GM18505 (cell line): ENCODE data around the gene RUNDC1.
A peak's percentile ranks its signal among the peaks of the same experiment; 100 is the strongest.

Experiments
- ATAC-seq: cut with Tn5 transposase; IDR thresholded peaks from one replicate; pipeline ENCODE4 v1.9.1; 2021; ENCODE audit not compliant: unreplicated experiment
- POLR2A ChIP-seq: IDR thresholded peaks from 4 replicates; pipeline ENCODE4 v1.6.1; 2011; ENCODE audit warnings: borderline replicate concordance; ENCODE audit not compliant: insufficient read depth, insufficient read length; ENCODE audit errors: extremely low read depth

RUNDC1 gene

DNA sequence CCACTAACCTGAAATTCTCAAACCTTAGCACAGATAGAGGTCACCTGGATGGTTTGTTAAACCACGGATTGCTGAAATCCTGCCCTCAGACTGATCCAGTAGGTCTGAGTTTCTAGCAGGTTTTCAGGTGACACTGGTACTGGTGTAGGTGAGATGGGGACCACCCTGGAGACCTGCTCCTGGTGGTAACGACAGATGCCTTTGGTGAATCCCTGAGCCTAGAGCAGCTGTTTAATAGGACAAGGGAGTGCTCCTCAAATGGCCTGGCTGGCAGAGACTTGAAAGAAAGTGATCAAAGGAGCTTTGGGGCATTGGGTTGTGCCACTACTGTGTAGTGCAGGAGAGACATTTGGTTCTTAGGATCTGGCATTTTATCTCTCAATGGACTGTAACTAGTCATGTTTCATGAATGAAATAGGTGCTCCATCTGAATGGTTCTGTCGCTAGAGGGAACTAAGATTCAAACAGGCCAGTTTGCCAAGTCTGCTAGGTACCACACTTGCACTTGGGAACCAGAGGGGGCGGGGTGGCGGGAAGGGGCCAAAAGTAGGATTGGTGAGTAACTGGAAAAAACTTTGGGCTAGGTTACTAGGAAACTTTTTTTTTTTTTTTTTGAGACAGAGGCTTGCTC is 23.3 kb downstream of the RUNDC1 start:
- TF ChIP-seq POLR2A, result no peak
- no peak for ATAC-seq

DNA sequence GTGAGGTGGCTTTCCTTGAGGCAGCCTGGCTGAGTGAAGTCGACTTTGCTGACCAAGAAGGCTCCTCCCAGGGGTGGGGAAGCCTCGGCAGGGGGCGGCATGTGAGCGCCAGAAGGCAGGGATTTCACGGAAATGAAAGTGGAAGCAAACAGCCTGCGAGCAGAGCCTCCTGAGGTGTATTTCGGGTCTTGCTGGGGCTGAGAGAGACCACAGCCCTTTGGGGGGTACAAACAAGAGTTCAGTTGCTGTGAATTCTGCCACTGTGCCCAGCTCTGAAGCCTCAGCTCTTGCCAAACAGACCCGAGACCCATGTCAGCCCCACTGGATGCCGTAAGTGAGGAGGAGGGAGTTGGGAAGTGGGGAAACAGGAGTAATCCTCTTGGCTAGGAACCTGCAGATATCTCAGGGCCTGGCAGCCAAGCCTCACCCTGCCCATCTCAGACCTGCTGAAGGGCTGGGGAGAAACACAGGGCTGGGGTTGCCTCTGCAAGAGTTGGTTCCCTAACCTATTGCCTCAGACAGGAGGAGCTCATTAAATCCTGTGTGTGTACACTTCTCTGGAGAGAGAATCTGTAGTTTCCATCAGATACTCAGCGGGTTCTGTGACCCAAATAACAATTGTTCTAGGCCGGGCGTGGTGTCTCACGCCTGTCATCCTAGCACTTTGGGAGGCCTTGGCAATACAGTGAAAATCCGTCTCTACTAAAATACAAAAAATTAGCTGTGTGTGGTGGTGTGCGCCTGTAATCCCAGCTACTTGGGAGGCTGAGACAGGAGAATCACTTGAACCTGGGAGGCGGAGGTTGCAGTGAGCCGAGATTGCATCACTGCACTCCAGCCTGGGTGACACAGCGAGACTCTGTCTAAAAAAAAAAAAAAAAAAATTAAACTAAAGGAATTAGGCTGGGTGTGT is 26.5 kb downstream of the RUNDC1 start, which contains the start of gene IFI35:
Gene IFI35 (plus strand): TSS at position 146 of the 913 bp plus-strand sequence. CDS start 164 bp downstream, at position 310.
- peak; percentile 81 for ATAC-seq

DNA sequence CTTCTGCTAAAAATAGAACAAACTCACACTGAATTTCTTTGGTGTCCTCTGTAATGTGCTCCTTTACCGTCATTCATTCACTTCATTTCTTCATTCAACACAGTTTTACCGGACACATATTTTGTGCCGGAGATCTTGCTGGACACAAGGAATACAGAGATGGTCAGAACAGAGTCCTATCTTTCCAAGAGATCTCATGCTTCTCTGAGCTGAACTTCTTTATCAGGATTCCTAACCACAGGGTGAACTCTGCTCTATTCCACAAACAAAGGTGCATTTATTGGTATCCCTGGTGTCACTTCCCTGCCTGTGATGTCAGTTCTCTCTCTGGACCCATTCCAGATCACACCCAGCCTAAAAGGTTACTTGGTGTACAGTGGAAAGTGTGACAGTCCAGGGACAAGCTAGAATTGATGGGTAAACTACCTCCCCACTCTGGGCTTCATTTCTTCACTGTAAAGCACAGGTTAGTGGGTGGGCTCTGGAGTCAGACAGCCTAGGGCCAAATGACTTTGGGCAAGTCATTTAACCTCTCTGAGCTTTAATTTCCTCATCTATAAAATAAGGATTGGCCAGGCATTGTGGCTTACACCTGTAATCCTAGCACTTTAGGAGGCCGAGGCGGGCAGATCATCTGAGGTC is 30.4 kb downstream of the RUNDC1 start:
- no peak for ATAC-seq
- no peak for TF ChIP-seq POLR2A

More for the DNA sequence above, 26.5 kb downstream of the RUNDC1 start, which contains the start of gene IFI35:
- TF ChIP-seq POLR2A, result peak; percentile 78

DNA sequence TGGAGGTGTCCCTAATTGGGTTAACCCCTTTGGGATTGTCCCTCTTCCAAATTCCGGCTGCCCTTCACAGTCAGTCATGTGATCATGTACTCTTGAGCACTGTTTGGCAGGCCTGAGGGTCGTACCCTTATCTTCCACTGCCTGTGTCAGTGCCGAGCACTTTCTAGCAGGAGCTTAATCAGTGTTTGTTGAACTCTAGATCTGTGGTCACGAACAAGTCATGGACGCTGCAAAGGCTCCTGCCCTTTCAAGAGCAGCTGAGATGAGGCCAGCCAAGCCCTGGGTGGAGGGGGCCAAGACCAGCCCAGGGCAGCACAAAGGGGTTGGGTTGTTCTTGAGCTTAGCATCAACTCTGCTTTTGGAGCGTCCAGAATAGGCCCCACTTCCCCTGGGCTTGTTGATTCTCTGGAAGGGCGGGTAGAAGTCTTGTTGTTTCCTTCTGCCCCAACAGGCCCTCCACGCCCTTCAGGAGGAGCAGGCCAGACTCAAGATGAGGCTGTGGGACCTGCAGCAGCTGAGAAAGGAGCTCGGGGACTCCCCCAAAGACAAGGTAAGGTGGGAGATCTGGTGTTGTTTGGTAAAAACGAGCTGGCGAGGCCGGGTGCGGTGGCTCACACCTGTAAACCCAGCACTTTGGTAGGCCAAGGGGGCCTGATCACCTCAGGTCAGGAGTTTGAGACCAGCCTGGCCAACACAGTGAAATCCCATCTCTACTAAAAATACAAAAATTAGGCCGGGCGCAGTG is 31.5 kb downstream of the RUNDC1 start:
- TF ChIP-seq POLR2A, result no peak
- ATAC-seq, result no peak

DNA sequence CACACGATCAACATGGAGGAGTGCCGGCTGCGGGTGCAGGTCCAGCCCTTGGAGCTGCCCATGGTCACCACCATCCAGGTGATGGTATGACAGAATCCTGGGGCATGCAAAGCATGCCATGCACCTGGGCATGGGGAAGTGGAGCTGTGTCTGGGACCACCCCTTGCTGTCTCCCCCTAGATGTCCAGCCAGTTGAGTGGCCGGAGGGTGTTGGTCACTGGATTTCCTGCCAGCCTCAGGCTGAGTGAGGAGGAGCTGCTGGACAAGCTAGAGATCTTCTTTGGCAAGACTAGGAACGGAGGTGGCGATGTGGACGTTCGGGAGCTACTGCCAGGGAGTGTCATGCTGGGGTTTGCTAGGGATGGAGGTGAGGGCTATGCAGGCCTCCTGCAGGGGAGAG is 32.9 kb downstream of the RUNDC1 start:
- no peak for ATAC-seq
- TF ChIP-seq POLR2A, result no peak

DNA sequence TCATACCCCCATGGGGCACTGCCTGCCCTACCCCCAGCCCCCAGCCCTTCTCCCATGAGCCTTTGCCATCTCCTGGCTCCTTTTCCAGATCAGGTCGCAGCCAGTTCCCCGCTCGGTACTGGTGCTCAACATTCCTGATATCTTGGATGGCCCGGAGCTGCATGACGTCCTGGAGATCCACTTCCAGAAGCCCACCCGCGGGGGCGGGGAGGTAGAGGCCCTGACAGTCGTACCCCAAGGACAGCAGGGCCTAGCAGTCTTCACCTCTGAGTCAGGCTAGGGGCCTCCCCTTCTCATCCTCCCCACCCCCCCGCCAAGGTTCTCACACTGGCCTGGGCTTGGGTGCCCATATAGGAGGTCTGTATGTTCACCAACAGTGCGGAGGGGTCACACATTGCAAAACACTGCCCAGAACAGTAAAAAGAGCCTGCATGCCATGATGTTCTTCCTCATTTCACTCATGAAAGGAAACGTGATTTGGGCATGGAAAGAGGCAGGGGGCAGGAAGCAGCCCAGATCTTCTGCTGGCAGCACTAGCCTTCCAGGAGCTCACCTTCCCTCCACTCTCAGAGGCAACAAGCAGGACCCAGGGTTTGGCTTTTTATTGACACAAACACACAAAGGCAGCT is 33.8 kb downstream of the RUNDC1 start:
- no peak for TF ChIP-seq POLR2A
- no peak for ATAC-seq

DNA sequence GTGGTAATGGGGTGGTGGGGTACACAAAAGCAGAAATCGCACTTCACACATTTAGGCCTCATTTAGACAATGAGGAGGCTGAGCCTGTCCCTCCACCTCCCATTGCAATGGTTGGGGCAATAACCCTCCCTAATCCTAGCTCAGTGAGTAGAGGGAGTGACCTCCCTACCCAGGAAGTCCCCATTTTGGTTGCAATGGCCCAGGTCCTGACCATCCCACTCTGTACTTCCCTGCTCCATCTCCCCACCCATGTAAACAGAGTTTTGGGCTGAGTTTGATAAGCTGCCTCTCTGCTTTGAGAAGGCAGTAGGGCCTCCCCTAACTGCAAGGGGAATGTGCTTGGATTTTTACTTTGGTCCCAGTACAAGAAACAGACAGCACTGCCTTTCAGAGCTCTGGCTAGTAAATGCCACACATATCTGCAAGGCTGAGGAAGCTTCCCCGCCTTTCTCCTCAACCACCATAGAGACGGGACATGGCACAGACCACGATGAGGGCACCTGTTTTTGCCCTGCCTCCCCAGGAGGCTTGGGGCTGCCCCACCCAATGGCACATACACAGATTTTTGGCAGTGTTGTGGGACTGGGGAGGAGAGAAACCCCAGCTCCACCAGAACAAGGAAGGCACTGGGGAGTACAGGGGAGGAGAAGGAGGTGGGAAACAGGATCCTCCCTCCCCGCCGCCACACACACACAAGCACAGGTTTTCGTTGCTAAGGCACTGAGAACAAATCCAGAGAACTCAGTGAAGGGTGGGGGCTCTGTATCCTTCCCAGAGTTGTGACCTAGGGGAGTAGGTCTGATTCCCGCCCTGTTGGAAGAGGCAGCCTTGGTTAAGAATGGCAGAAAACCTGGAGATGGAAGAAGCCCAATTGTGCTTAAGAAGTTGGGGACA is 34.5 kb downstream of the RUNDC1 start:
- TF ChIP-seq POLR2A, result no peak
- ATAC-seq, result no peak

DNA sequence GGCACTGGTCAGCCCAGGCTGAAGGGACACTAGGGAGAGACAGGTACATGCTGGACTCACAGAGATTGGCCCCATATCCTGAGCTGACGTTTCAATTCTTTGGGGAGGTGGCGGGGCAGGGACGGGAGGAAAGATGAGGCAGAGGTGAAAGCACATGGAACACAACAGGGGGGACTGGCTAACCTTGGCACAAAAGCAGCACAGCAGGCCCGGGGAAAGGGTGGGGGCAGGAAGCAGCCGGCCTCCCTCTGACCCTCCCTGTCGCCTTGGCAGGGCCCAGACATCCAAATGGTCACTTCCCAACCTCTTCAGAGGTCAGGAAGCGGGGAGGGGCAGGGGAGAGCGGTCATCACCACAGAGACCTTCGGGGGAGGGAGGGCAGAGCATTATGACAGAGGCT is 35.2 kb downstream of the RUNDC1 start:
- TF ChIP-seq POLR2A, result no peak
- ATAC-seq, result no peak

DNA sequence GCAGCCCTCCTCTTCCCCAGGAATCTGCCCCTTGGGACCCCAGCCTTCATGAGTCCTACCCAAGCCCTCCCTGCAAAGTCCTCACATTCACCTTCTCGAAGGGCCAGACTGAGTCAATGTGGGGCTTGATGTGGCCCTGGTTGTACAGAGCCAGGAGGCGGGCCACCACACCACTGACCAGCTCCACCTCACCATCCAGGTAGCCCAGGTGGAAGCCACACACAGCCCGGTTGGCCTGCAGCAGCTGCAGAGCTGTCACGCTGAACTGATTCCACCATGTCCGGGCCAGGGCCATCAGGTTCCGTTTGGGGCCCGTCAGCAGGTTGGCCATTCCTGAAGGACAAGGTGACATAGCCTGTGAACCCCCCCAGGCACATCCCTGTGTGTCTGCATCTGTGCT is 35.9 kb downstream of the RUNDC1 start:
- TF ChIP-seq POLR2A, result peak; percentile 28
- no peak for ATAC-seq

DNA sequence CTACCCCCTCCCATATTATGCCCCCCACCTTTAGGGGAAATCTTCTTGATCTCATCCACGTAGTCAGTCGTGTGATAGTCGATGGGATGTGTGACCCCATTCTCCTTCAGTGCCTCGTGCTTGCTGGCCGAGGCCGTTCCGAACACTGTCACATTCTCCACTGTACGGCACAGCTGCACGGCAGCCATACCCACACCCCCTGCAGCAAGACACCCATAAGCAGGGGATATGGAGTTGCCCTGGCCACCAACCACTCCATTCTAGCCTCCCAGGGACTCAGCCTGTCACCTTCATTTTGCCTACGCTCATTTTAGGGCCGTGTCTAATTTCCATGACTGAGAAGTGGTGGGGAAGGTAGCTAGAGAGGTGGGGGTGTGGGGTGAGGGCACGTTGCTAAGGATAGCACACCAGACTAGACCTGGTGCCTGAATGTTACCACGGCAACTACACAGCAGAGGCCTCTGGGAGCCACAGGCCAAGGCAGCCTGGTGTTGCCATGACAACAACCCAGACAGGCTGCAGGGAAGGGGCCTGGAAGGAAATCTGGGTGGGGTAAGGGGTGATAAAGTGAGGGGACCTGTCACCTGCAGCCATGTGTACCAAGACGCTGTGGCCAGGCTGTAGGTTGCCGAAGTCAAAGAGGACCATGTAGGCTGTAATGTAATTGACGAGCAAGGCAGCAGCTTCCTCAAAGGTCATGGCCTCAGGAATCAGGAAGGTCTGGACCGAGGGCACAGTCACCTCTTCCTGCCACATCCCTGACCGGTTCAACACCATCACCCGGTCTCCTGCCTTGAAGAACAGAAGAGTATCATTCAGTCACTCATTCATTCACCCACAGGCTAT is 37.9 kb downstream of the RUNDC1 start:
- ATAC-seq, result no peak
- TF ChIP-seq POLR2A, result no peak

DNA sequence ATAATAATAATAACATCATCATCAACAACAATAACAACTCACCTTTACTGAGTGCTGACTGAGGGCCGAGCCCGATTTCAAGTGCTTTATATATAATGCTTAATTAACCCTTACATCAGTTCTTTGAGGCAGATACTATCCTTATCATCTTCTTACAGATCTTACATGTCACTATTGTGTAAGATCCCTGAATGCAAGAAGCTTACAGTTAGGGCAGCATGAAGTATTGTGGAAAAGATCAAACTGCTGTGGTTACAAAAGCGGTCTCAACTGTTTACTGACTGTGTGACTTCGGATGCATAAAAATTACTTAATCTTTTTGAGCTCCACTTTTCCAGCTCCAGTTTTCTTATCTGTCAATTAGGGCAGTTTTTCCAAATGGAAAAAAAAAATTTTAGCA is 38.6 kb downstream of the RUNDC1 start:
- no peak for TF ChIP-seq POLR2A
- ATAC-seq, result no peak
